Measurements from ENCODE around the gene RDH13. TPM values are rescaled to one million over a fixed set of nuclear protein-coding genes. Genes with fewer than 3 reads are reported as not detected.
"Not testable (repeated sequence)": the region's sequence is repeated elsewhere in the genome, so short reads cannot be mapped to it uniquely, and the experiment has no call there.

The RDH13 gene
- total RNA-seq, 4 donors from 2014 or later, result 2.6 to 48.7 (median 17.1) TPM

- Histone ChIP-seq H3K4me1 (no peaks in the 10 kb centered on the region), H3K27ac (no peak overlapping the region), H3K9me3 (no peaks in the 10 kb centered on the region), H3K27me3 (no peaks in the 10 kb centered on the region), H3K36me3 (no peaks in the 10 kb centered on the region), H3K4me3 (no peak overlapping the region)
- intact Hi-C loops (cut with DNase I; ENCODE audit: low total_unique reads), result no loop called here
- no peak for TF ChIP-seq POLR2A (IDR thresholded peaks at IDR 0.05)
- no peak for TF ChIP-seq CTCF (IDR thresholded peaks at IDR 0.05)
- DNase-seq, result peak in 1 of 2 donors; percentile 22
Observed at GRCh38 chr19:55014714-55015113, 48.2 kb downstream of the RDH13 start.

- TF ChIP-seq CTCF (IDR thresholded peaks at IDR 0.05) (no peak), POLR2A (IDR thresholded peaks at IDR 0.05) (no peak)
- Histone ChIP-seq H3K27me3 (no peaks in the 10 kb centered on the region), H3K4me1 (no peaks in the 10 kb centered on the region), H3K27ac (no peak overlapping the region), H3K36me3 (no peaks in the 10 kb centered on the region), H3K4me3 (no peak overlapping the region), H3K9me3 (no peaks in the 10 kb centered on the region)
- intact Hi-C loops (cut with DNase I; ENCODE audit: low total_unique reads), result no loop called here
- DNase-seq, result no peak
Observed at GRCh38 chr19:55013596-55013995, 49.4 kb downstream of the RDH13 start.

GRCh38 chr19:55012306-55012705 is 50.6 kb downstream of the RDH13 start:
- Histone ChIP-seq H3K4me1 (no peaks in the 10 kb centered on the region), H3K27me3 (no peaks in the 10 kb centered on the region), H3K27ac (no peak overlapping the region), H3K4me3 (no peak overlapping the region), H3K36me3 (no peaks in the 10 kb centered on the region), H3K9me3 (no peaks in the 10 kb centered on the region)
- intact Hi-C loops (cut with DNase I; ENCODE audit: low total_unique reads), result no loop called here
- DNase-seq, result no peak
- TF ChIP-seq POLR2A (IDR thresholded peaks at IDR 0.05) (no peak), CTCF (IDR thresholded peaks at IDR 0.05) (no peak)

- H3K9me3 ChIP-seq; H3K36me3 ChIP-seq; H3K4me1 ChIP-seq; DNase-seq; H3K27ac ChIP-seq; intact Hi-C loops (cut with DNase I; ENCODE audit: low total_unique reads); H3K27me3 ChIP-seq; H3K4me3 ChIP-seq: not testable (repeated sequence)
Observed at GRCh38 chr19:55010561-55010960, 52.4 kb downstream of the RDH13 start.

GRCh38 chr19:55008781-55009180 is 54.2 kb downstream of the RDH13 start:
- H3K4me1 ChIP-seq; H3K4me3 ChIP-seq; H3K27ac ChIP-seq; H3K36me3 ChIP-seq; intact Hi-C loops (cut with DNase I; ENCODE audit: low total_unique reads); H3K27me3 ChIP-seq; H3K9me3 ChIP-seq; DNase-seq: not testable (repeated sequence)

- H3K4me3 ChIP-seq; DNase-seq; H3K36me3 ChIP-seq; intact Hi-C loops (cut with DNase I; ENCODE audit: low total_unique reads); H3K9me3 ChIP-seq; H3K4me1 ChIP-seq; H3K27me3 ChIP-seq; H3K27ac ChIP-seq: not testable (repeated sequence)
Observed at GRCh38 chr19:55008189-55008588, 54.8 kb downstream of the RDH13 start.

- H3K27me3 ChIP-seq; H3K4me1 ChIP-seq; H3K27ac ChIP-seq; DNase-seq; H3K4me3 ChIP-seq; H3K36me3 ChIP-seq; intact Hi-C loops (cut with DNase I; ENCODE audit: low total_unique reads); H3K9me3 ChIP-seq: not testable (repeated sequence)
Observed at GRCh38 chr19:55007537-55007936, 55.4 kb downstream of the RDH13 start.

- H3K4me3 ChIP-seq; H3K27ac ChIP-seq; H3K27me3 ChIP-seq; H3K4me1 ChIP-seq; H3K9me3 ChIP-seq; intact Hi-C loops (cut with DNase I; ENCODE audit: low total_unique reads); DNase-seq; H3K36me3 ChIP-seq: not testable (repeated sequence)
Observed at GRCh38 chr19:55006795-55007194, 56.2 kb downstream of the RDH13 start.
